HG03159 (cell line): ENCODE measurements around the gene CCL28.

Source experiments
- ATAC-seq: cut with Tn5 transposase; IDR thresholded peaks from one replicate; pipeline ENCODE4 v1.9.1; 2021; ENCODE audit warnings: mild to moderate bottlenecking, moderate library complexity; ENCODE audit not compliant: unreplicated experiment

CCL28 gene

GRCh38 chr5:43358726-43359125, 53.5 kb downstream of the CCL28 start:
- no peak for ATAC-seq

DNA sequence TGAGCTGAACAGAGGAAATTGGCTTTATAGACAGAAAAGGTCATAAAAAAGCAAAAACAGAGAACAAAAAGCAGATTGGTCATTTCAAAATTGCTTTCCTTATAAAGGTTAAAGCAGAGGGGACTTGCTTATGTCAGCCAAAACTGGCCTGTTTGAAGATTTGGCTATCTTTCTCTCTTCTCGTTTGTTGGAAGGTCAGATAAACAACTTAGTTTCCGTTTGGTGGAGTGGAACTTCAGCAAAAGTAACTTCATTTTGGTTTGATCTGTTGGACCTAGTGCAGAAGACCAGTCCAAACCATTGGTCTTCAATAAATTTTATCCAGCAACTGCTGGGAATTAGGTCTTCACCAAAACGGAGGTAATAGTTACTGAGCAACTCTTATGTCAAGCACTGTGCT, 53.9 kb downstream of the CCL28 start:
- no peak for ATAC-seq

DNA sequence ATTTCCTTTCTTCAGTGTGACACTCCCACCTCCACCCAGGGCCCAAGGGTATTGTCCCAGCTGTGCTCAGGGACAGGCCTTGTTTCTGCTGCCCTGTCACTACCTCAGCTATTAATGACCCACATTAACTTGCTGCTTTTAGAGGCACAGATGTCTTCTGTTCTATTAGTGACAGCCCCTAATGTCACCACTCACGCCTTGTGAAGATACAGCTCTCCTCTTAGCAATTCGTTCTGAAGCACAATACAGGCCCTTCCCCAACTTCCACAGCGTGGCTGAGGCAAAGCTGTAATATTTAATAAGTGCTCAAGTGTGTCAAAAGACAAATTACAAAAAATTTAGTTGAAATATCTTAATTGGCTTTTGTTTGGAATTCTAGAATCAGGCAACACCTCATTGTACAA, 54.3 kb downstream of the CCL28 start:
- ATAC-seq: no peak

DNA sequence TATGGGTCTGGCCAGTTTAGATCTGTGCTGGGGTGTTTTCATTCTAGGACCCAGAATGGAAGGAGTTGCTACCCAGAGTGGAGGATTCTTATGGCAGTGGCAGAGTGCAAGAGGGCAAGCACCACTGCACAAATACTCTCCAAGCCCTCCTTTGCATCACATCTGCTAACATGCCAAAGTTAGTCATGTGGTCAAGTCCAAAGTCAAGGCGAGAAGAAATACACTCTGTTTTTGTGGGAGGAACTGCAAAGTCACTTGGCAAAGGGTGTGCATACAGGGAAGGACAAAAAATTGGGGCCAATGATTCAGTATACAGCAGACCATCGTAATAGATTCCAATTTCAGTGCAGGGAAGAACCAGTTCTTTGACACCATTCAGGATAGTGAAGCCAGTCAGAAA, 55.1 kb downstream of the CCL28 start:
- ATAC-seq: no peak

GRCh38 chr5:43354774-43355173, 57.4 kb downstream of the CCL28 start:
- no peak for ATAC-seq

DNA sequence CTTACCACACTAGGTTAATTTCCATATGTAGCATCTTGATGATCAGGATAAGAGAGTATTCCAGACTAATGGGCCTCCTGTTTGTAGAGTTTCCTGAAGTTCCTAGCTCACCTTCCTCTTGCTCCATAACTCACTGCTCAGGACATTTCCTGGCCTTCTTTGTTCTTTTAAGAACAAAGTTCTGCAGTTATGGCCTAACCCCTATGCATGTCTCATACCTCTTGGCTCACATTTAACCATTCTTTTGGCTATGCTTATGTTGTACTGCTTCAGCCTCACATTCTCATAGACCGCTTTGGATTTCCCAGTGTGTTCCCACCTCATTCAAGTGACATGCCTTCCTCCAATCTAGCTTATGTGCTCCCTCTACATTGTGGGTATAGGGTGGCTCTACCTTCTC, 58.5 kb downstream of the CCL28 start:
- no peak for ATAC-seq

- ATAC-seq: no peak
Observed at GRCh38 chr5:43352915-43353314, 59.3 kb downstream of the CCL28 start.

GRCh38 chr5:43352131-43352530, 60.1 kb downstream of the CCL28 start:
- ATAC-seq: no peak

- ATAC-seq: no peak
Observed at GRCh38 chr5:43348861-43349363, 63.3 kb downstream of the CCL28 start.

DNA sequence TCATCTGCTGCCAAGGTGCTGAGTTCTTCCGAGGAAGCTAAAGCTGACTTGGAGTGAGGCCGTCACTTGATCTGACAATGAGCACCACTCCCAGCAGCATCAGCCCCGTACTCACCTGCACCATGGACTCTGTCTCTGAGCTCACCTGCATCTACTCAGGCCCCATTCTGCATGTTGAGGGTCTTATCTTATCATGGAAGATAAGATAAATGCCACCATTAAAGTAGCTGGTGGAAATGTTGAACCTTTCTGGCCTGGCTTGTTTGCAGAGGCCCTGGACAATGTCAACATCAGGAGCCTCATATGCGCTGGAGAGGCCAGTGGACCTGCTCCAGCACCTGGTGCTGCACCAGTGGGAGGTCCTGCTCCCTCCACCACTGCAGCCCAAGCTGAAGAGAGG, 64.0 kb downstream of the CCL28 start:
- ATAC-seq: no peak

DNA sequence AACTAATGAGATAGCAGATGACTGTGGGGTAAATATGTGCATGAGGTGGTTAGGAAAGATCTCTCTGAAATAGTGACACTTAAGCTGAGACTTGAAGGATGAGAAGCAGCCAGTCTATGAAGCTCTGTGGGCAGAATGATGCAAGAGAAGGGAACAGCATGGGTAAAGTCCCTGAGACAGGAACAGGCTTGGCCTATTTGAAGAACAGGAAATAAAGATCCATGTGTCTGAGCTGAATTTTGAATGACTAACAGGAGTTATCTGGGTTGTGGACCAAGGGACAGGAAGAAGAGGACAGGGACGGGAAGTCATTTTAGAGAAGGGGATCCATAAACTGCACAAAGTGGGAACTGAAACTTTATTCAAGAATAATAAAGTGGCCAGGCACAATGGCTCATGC, 73.3 kb downstream of the CCL28 start:
- no peak for ATAC-seq

DNA sequence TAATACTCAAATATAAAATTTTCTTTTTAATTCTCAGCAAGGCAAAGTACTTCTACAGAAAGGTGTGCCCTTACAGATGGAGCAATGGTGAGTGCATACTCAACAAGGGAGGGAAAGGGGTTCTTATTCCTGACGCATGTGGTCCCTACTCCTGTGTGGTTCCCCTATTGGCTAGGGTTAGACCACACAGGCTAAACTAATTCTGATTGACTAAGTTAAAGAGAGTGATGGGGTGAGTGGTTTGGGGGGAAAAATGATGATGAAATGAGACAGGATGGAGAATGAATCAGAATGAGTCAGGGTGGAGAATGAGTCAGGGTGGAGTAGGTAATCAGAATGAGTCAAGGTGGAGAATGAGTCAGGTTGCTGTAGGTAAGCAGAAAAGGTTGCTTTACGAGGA, 76.0 kb downstream of the CCL28 start:
- ATAC-seq: no peak

DNA sequence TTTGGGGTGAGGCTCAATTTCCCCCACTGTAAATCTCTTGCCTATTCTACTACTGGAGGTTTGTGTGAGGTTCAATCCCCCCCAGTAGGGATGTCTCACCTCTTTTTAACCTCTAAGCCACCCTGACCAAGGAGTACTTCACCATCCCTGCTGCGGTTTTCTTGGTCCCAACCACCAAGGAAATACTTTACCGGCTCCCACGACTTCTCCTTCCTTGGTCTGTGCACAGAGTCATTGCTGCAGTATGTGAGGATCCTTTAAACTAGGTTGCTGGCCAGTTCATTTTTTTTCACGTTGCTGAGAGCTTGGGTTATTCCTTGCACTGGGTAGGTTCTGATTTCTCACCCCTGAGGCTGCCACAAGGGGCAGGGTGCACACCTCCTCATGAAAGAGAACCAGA, 76.5 kb downstream of the CCL28 start:
- ATAC-seq: no peak

DNA sequence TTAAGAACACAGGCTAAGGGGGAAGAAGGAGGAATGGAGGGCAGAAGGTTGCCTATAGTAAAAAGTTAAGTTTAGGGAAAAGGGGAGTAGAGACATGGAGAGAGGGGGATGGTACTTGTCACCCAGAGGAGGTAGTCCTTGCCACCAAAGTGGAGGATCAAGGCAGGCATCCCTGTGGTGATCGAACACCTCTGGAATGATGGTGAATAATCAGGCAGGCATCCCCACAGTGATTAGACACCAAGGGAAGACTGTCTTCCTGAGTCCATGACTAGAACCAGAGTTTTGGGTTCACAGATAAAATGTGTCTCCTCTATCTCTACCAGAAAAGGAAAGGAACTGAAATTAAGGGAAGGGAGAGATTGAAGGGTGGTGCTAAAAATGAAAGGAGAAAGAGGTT, 79.8 kb downstream of the CCL28 start:
- no peak for ATAC-seq
